Measurements from ENCODE around the gene SQSTM1. TPM values are rescaled to one million over a fixed set of nuclear protein-coding genes. Genes with fewer than 3 reads are reported as not detected.

The SQSTM1 gene
- total RNA-seq, 4 donors from 2014 or later = 416 to 877 (median 516) TPM

- no peak for TF ChIP-seq CTCF (IDR thresholded peaks at IDR 0.05; ENCODE audit: low read depth)
These were observed 9.2 kb downstream of the SQSTM1 start for GRCh38 chr5:179829732-179830435.

GRCh38 chr5:179830818-179831468, 10.2 kb downstream of the SQSTM1 start:
- no peak for TF ChIP-seq CTCF (IDR thresholded peaks at IDR 0.05; ENCODE audit: low read depth)

DNA sequence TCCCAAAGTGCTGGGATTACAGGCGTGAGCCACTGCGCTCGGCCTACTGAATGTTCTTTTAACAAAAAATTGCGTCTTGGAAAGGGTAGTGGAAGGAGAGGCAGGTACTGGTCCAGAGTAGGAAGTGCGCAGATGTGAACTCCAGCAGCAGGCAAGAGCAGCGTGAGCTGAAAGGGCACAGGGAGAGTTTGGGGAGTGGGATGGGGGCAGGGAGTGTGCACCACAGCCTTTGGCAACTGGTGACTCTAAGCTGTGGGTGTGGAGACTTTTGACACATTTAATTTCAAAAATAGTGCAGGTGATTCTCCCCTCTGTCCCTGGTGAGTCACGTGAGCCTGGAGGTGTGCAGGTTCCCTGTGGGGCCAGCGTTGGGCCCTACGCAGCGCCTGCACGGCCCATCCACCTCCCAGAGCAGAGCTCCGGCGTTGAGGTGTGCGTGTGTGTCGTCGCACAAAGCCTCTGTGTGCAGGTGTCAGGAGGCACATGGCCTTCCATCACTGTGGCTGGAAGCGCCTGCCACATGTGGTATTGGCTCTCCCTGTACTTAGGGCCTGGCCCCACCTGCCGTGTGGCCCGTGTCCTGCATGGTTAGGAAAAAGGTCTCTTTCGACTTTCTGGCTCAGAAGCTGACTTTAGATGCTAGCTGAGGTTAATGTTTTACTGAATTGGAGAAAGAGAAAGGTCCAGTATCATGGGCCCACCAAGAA, 11.5 kb downstream of the SQSTM1 start:
- TF ChIP-seq CTCF (IDR thresholded peaks at IDR 0.05; ENCODE audit: low read depth) = no peak

DNA sequence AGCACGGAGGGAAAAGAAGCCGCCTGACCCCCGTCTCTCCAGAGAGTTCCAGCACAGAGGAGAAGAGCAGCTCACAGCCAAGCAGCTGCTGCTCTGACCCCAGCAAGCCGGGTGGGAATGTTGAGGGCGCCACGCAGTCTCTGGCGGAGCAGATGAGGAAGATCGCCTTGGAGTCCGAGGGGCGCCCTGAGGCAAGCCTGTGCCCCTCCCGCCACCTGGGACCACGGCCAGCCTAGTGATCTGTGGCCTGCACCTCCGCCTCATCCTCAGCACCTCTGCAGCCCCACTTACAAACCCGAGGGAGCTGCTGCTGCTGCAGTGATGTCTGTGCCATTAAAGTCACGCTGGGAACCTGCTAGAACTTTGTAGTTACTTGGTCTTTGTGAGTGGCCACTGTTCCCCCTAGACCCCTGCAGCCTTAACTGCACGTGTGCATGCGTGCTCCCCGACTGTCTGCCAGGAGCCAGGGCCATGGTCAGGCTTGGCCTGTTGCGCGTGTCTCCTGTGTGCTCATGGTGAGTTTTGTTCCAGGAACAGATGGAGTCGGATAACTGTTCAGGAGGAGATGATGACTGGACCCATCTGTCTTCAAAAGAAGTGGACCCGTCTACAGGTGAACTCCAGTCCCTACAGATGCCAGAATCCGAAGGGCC, 12.5 kb downstream of the SQSTM1 start:
- no peak for TF ChIP-seq CTCF (IDR thresholded peaks at IDR 0.05; ENCODE audit: low read depth)

DNA sequence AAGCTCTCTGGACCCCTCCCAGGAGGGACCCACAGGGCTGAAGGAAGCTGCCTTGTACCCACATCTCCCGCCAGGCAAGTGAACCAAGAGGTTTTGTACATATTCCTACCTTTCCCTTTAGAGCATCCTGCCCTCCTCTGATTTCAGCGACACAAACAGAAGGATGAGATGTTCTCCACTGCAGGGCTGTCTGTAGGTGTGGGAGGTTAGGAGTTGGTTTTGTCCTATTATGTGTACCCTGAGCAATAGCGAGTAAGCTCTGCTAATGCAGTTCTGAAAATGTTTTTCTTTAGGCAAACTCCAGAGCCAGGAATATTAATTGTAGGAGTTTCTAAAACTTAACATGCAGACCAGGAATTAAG, 13.0 kb downstream of the SQSTM1 start:
- no peak for TF ChIP-seq CTCF (IDR thresholded peaks at IDR 0.05; ENCODE audit: low read depth)

DNA sequence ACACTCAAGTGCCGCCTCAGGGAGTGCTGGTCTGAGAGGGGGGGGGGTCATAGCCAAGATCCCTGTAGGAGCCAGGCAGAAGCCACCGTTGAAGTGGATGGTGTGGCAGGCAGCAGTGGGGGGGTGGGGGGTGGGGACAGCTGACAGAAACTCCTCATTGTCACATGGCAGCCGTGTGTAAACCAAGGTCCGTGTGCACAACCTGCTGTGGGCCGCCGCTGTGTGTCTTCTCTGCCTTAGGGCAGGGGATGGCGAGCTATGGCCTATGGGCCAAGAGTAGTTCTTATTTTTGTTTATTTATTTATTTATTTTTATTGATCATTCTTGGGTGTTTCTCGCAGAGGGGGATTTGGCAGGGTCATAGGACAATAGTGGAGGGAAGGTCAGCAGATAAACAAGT, 13.4 kb downstream of the SQSTM1 start:
- TF ChIP-seq CTCF (IDR thresholded peaks at IDR 0.05; ENCODE audit: low read depth) = no peak
